ENCODE data around the gene CCT3.
A peak's percentile ranks its signal among the peaks of the same experiment; 100 is the strongest.

CCT3 gene

GRCh38 chr1:156320560-156320959 is 17.5 kb downstream of the CCT3 start:
- no peak overlapping the region for H3K4me3 ChIP-seq (ENCODE audit: low read depth, low read length)
- ChIA-PET CTCF (interaction anchor here (0.9 to 5.2 kb wide), 13 partner anchors 8 to 229 kb away, joined by 3 to 78 read pairs (median 6); partner anchors contain the start of genes CCT3, TMEM79 and TSACC), POLR2A (no interaction called here)
- TF ChIP-seq CTCF (IDR thresholded peaks at IDR 0.05; ENCODE audit: insufficient read depth, low read length, missing control alignments), result no peak
- no peak for DNase-seq (ENCODE audit: low read depth, low spot score)

- no peak overlapping the region for H3K4me3 ChIP-seq (ENCODE audit: low read depth, low read length)
- peak; percentile 23 for TF ChIP-seq CTCF (IDR thresholded peaks at IDR 0.05; ENCODE audit: insufficient read depth, low read length, missing control alignments)
- POLR2A ChIA-PET, result interaction anchor here (1.0 kb wide), 1 partner anchor 18 kb away, joined by 3 read pairs; the partner anchor contains the start of genes CCT3 and TSACC
- no peak for DNase-seq (ENCODE audit: low read depth, low spot score)
- CTCF ChIA-PET, result interaction anchor here (0.8 to 5.2 kb wide), 30 partner anchors 10 to 229 kb away, joined by 3 to 78 read pairs (median 5); partner anchors contain the start of genes CCT3, SMG5, TMEM79 and TSACC
Observed at GRCh38 chr1:156319664-156320063, 18.4 kb downstream of the CCT3 start.

GRCh38 chr1:156316909-156317308 is 21.2 kb downstream of the CCT3 start:
- DNase-seq (ENCODE audit: low read depth, low spot score), result no peak
- ChIA-PET CTCF (interaction anchor here (1.1 to 5.2 kb wide), 7 partner anchors 8 to 43 kb away, joined by 3 to 78 read pairs (median 23); partner anchors contain the start of genes CCT3 and TSACC), POLR2A (no interaction called here)
- H3K4me3 ChIP-seq (ENCODE audit: low read depth, low read length), result no peak overlapping the region
- no peak for TF ChIP-seq CTCF (IDR thresholded peaks at IDR 0.05; ENCODE audit: insufficient read depth, low read length, missing control alignments)

GRCh38 chr1:156310962-156311361 is 27.1 kb downstream of the CCT3 start:
- DNase-seq (ENCODE audit: low read depth, low spot score), result no peak
- no peak overlapping the region for H3K4me3 ChIP-seq (ENCODE audit: low read depth, low read length)
- ChIA-PET CTCF (interaction anchor here (3.0 to 6.5 kb wide), 2 partner anchors 8 to 10 kb away, joined by 7 to 49 read pairs; no protein-coding TSS in a partner anchor), POLR2A (no interaction called here)
- TF ChIP-seq CTCF (IDR thresholded peaks at IDR 0.05; ENCODE audit: insufficient read depth, low read length, missing control alignments), result no peak

GRCh38 chr1:156308078-156308477 is 30.0 kb downstream of the CCT3 start:
- ChIA-PET POLR2A (no interaction called here), CTCF (interaction anchor here (2.0 to 6.5 kb wide), 2 partner anchors 10 to 14 kb away, joined by 12 to 49 read pairs; no protein-coding TSS in a partner anchor)
- TF ChIP-seq CTCF (IDR thresholded peaks at IDR 0.05; ENCODE audit: insufficient read depth, low read length, missing control alignments), result no peak
- DNase-seq (ENCODE audit: low read depth, low spot score), result peak; percentile 9
- no peak overlapping the region for H3K4me3 ChIP-seq (ENCODE audit: low read depth, low read length)

- no peak for DNase-seq (ENCODE audit: low read depth, low spot score)
- POLR2A ChIA-PET, result interaction anchor here (0.6 kb wide), 1 partner anchor 18 kb away, joined by 3 read pairs; no protein-coding TSS in a partner anchor
- no peak overlapping the region for H3K4me3 ChIP-seq (ENCODE audit: low read depth, low read length)
- CTCF ChIA-PET, result interaction anchor here (2.3 to 3.9 kb wide), 2 partner anchors 13 to 22 kb away, joined by 6 to 23 read pairs; partner anchors contain the start of genes SMG5 and TMEM79
- TF ChIP-seq CTCF (IDR thresholded peaks at IDR 0.05; ENCODE audit: insufficient read depth, low read length, missing control alignments), result no peak
Observed at GRCh38 chr1:156305215-156305614, 32.9 kb downstream of the CCT3 start.
